HTR-8/SVneo (cell line): ENCODE data around the gene ARHGEF7.

Source experiments
- DNase-seq: peaks from one replicate; pipeline ENCODE4 v3.0.0; 2011; ENCODE audit warnings: low spot score, mixed read lengths; ENCODE audit not compliant: insufficient read length
- FAIRE-seq: peaks from 2 replicates; lab custom pipeline; 2011; peaks lifted over from hg19 to GRCh38; lab: Jason Lieb, UNC

ARHGEF7 gene

GRCh38 chr13:111314852-111315251 lies 199.7 kb downstream of the ARHGEF7 start:
- FAIRE-seq, result no peak
- no peak for DNase-seq

GRCh38 chr13:111315347-111315995 lies 200.4 kb downstream of the ARHGEF7 start:
- no peak for FAIRE-seq
- DNase-seq, result no peak

GRCh38 chr13:111316161-111316730 lies 201.1 kb downstream of the ARHGEF7 start:
- DNase-seq (no peak), FAIRE-seq (no peak)

- DNase-seq (no peak), FAIRE-seq (no peak)
Measured at GRCh38 chr13:111317042-111317550, 202.0 kb downstream of the ARHGEF7 start.

- no peak for FAIRE-seq
Measured at GRCh38 chr13:111317571-111318345, 202.6 kb downstream of the ARHGEF7 start.

GRCh38 chr13:111318386-111318785 lies 203.3 kb downstream of the ARHGEF7 start:
- FAIRE-seq (no peak), DNase-seq (no peak)

More at GRCh38 chr13:111317571-111318345, 202.6 kb downstream of the ARHGEF7 start:
- DNase-seq, result no peak

- DNase-seq (no peak), FAIRE-seq (no peak)
Measured at GRCh38 chr13:111319521-111319920, 204.4 kb downstream of the ARHGEF7 start.

- DNase-seq (no peak), FAIRE-seq (no peak)
Measured at GRCh38 chr13:111319998-111320911, 205.1 kb downstream of the ARHGEF7 start, which contains the start of gene TEX29. Gene TEX29, plus strand, starts transcription at chr13:111320642. Its CDS starts 249 bp downstream, at chr13:111320891.

- FAIRE-seq, result no peak
- no peak for DNase-seq
Measured at GRCh38 chr13:111322001-111322915, 207.1 kb downstream of the ARHGEF7 start.

- FAIRE-seq, result no peak
Measured at GRCh38 chr13:111322916-111323331, 207.8 kb downstream of the ARHGEF7 start.

GRCh38 chr13:111323549-111323948 lies 208.4 kb downstream of the ARHGEF7 start:
- DNase-seq, result no peak
- no peak for FAIRE-seq

More at GRCh38 chr13:111322916-111323331, 207.8 kb downstream of the ARHGEF7 start:
- DNase-seq, result no peak

- DNase-seq, result no peak
- no peak for FAIRE-seq
Measured at GRCh38 chr13:111323950-111324651, 209.0 kb downstream of the ARHGEF7 start.

GRCh38 chr13:111324736-111325135 lies 209.6 kb downstream of the ARHGEF7 start:
- FAIRE-seq (no peak), DNase-seq (no peak)

- no peak for FAIRE-seq
- no peak for DNase-seq
Measured at GRCh38 chr13:111325146-111325890, 210.2 kb downstream of the ARHGEF7 start.

- FAIRE-seq (no peak), DNase-seq (no peak)
Measured at GRCh38 chr13:111325941-111326620, 211.0 kb downstream of the ARHGEF7 start.

- no peak for FAIRE-seq
- no peak for DNase-seq
Measured at GRCh38 chr13:111326621-111326965, 211.5 kb downstream of the ARHGEF7 start.

- DNase-seq, result no peak
- FAIRE-seq, result no peak
Measured at GRCh38 chr13:111326981-111327642, 212.0 kb downstream of the ARHGEF7 start.
